HCT116 (cell line): ENCODE results near the gene HBE1. TPM values are rescaled to one million over a fixed set of nuclear protein-coding genes. Genes with fewer than 3 reads are reported as not detected.
"Not testable (repeated sequence)": the region's sequence is repeated elsewhere in the genome, so short reads cannot be mapped to it uniquely, and the experiment has no call there.

Source experiments
- ATAC-seq: fragments of 200-7000 bp; cut with Tn5 transposase; 2 replicates; pipeline ENCODE4 v1.9.1; 2020; ENCODE audit warnings: mild to moderate bottlenecking, moderate library complexity
- BruUV-seq: library from RNA; stranded (reverse); fragments of 400-500 nt; replicated peaks from 2 replicates; lab custom pipeline; 2021; lab: Mats Ljungman, UMichigan
- CTCF ChIA-PET: fragments of 300-600 bp; sonication (Branson Sonifier 250); formaldehyde crosslinking; loops from one replicate; lab custom pipeline; 2021; ENCODE audit warnings: antibody characterized with exemption; lab: Charles Lee
- POLR2A ChIA-PET: fragments of 300-600, 350-600 bp; sonication (Branson Sonifier 250); formaldehyde crosslinking; loops from one replicate; lab custom pipeline; 2021; ENCODE audit warnings: antibody characterized with exemption; lab: Charles Lee
- RAD21 ChIA-PET, 2 experiments: fragments of 300-600 bp; sonication (Branson Sonifier 250); formaldehyde crosslinking; loops; one replicate each; lab custom pipeline; 2023; ENCODE audit warnings: low total read pairs in 2 of 2; ENCODE audit not compliant: uncharacterized antibody in 2 of 2, unreplicated experiment in 2 of 2, low non-redundant PET in 1 of 2; lab: Charles Lee
- DNase-seq: peaks from one replicate; pipeline ENCODE4 v3.0.0-alpha.2; 2010; ENCODE audit warnings: low read depth, low spot score
- H2AFZ ChIP-seq: fragments of 200-600 bp; shearing (Covaris generic), sonication (generic); 2 replicates; pipeline ENCODE4 v1.6.1; 2017; ENCODE audit warnings: low read depth, mixed run types, mixed read lengths, antibody characterized with exemption, low read length; ENCODE audit not compliant: poor library complexity, severe bottlenecking
- H3K27ac ChIP-seq: 2 replicates; pipeline ENCODE4 v1.5.1; 2012; ENCODE audit warnings: low read depth, low read length
- H3K27me3 ChIP-seq: fragments of 200-600 bp; sonication (generic); 2 replicates; pipeline ENCODE4 v1.6.1; 2016; ENCODE audit warnings: mixed run types, low read length, mixed read lengths; ENCODE audit not compliant: insufficient read depth
- H3K36me3 ChIP-seq, 2 experiments: fragments of 200-500 bp in 1 of 2; fragments of 200-600 bp in 1 of 2; sonication (Bioruptor generic) in 1 of 2; sonication (generic) in 1 of 2; 2 replicates each; pipeline versions ENCODE4 v1.5.1 to v1.6.1; 2014 to 2016; ENCODE audit warnings: low read length in 2 of 2, inconsistent platforms in 1 of 2, mixed read lengths in 1 of 2, mixed run types in 1 of 2; ENCODE audit not compliant: insufficient read depth in 2 of 2, control insufficient read depth in 1 of 2
- H3K4me1 ChIP-seq, 2 experiments: fragments of 200-600 bp in 1 of 2; sonication (generic) in 1 of 2; 2 replicates each; pipeline versions ENCODE4 v1.5.1 to v1.6.1; 2012 to 2017; ENCODE audit warnings: low read length in 2 of 2, inconsistent platforms in 1 of 2, mild to moderate bottlenecking in 1 of 2, mixed read lengths in 1 of 2, mixed run types in 1 of 2, moderate library complexity in 1 of 2; ENCODE audit not compliant: insufficient read depth in 2 of 2, control insufficient read depth in 1 of 2
- H3K4me2 ChIP-seq: fragments of 200-600 bp; sonication (generic); 2 replicates; pipeline ENCODE4 v1.6.1; 2017; ENCODE audit warnings: mixed run types, low read length, mixed read lengths
- H3K4me3 ChIP-seq, 2 experiments: fragments of 200-600 bp in 1 of 2; sonication (generic) in 1 of 2; replicated peaks in 1 of 2; 2 replicates each; pipeline ENCODE4 v1.5.1; 2011 to 2016; ENCODE audit warnings: low read length in 2 of 2, control low read depth in 1 of 2, low read depth in 1 of 2, mild to moderate bottlenecking in 1 of 2, mixed read lengths in 1 of 2, mixed run types in 1 of 2
- H3K79me2 ChIP-seq: fragments of 200-600 bp; sonication (generic); 2 replicates; pipeline ENCODE4 v1.6.1; 2017; ENCODE audit warnings: mild to moderate bottlenecking, mixed run types, low read length, moderate library complexity, mixed read lengths; ENCODE audit not compliant: insufficient read depth
- H3K9ac ChIP-seq: fragments of 200-600 bp; sonication (generic); 2 replicates; pipeline ENCODE4 v1.6.1; 2016; ENCODE audit warnings: low read length, mixed read lengths
- H3K9me2 ChIP-seq: fragments of 200-600 bp; sonication (generic), shearing (Covaris generic); 2 replicates; pipeline ENCODE4 v1.6.1; 2017; ENCODE audit warnings: mixed run types, mild to moderate bottlenecking, moderate library complexity; ENCODE audit not compliant: insufficient read depth
- H3K9me3 ChIP-seq, 2 experiments: fragments of 200-500 bp in 1 of 2; fragments of 200-600 bp in 1 of 2; sonication (Bioruptor generic) in 1 of 2; sonication (generic) in 1 of 2; 2 replicates each; pipeline ENCODE4 v1.6.1; 2014 to 2017; ENCODE audit warnings: low read length in 2 of 2, mixed read lengths in 2 of 2, inconsistent platforms in 1 of 2, low read depth in 1 of 2, mild to moderate bottlenecking in 1 of 2, mixed run types in 1 of 2, moderate library complexity in 1 of 2; ENCODE audit not compliant: control insufficient read depth in 1 of 2, insufficient read depth in 1 of 2
- H4K20me1 ChIP-seq: fragments of 200-600 bp; sonication (generic), shearing (Covaris generic); 2 replicates; pipeline ENCODE4 v1.6.1; 2017; ENCODE audit warnings: mixed run types, mild to moderate bottlenecking, moderate library complexity; ENCODE audit not compliant: insufficient read depth
- ATF3 ChIP-seq: IDR thresholded peaks from 2 replicates; pipeline ENCODE4 v1.6.1; 2012
- EGR1 ChIP-seq: IDR thresholded peaks from 2 replicates; pipeline ENCODE4 v1.6.1; 2012; ENCODE audit warnings: low read depth
- ELF1 ChIP-seq: IDR thresholded peaks from 2 replicates; pipeline ENCODE4 v1.6.1; 2012; ENCODE audit warnings: low read depth, borderline replicate concordance
- YY1 ChIP-seq: IDR thresholded peaks from 2 replicates; pipeline ENCODE4 v1.6.1; 2011; ENCODE audit warnings: low read length, low read depth, moderate library complexity, mild to moderate bottlenecking; ENCODE audit not compliant: insufficient replicate concordance; ENCODE audit errors: extremely low read depth
- ZNF274 ChIP-seq: fragments of 200-500 bp; sonication (Bioruptor generic); IDR thresholded peaks from 2 replicates; pipeline ENCODE4 v1.6.1; 2014; ENCODE audit warnings: mild to moderate bottlenecking, low read depth, low read length, inconsistent platforms
- intact Hi-C: fragments of 100-400 bp; cut with micrococcal nuclease; formaldehyde crosslinking; loops from 2 replicates; pipeline ENCODE4 v1.10.0; 2022
- total RNA-seq: library from RNA; stranded (reverse); gene quantifications from one replicate; pipeline ENCODE4 v1.2.1, GENCODE V29; 2021; ENCODE audit not compliant: unreplicated experiment

Gene HBE1
- total RNA-seq, 1 experiment from 2014 or later: 212 TPM

GRCh38 chr11:5297721-5298323 lies 28.1 kb upstream of the HBE1 start:
- intact Hi-C loops: no loop called here
- CTCF ChIA-PET: no interaction called here

GRCh38 chr11:5294342-5294995 lies 24.7 kb upstream of the HBE1 start:
- H3K9me2 ChIP-seq, RAD21 ChIA-PET, H3K4me2 ChIP-seq, H3K27ac ChIP-seq, H3K27me3 ChIP-seq, H3K79me2 ChIP-seq, DNase-seq, POLR2A ChIA-PET, ATAC-seq, H3K4me3 ChIP-seq, H2AFZ ChIP-seq, CTCF ChIA-PET, BruUV-seq, H3K36me3 ChIP-seq, H4K20me1 ChIP-seq, H3K9ac ChIP-seq, H3K9me3 ChIP-seq, H3K4me1 ChIP-seq: not testable (repeated sequence)
- intact Hi-C loops: loop anchor here (5.0 kb wide), 3 partner anchors 172 to 667 kb away; partner anchors contain the start of gene OR52N2

More at GRCh38 chr11:5297721-5298323, 28.1 kb upstream of the HBE1 start:
- ATAC-seq (no peak), DNase-seq (no peak)
- TF ChIP-seq ZNF274: no peak
- TF ChIP-seq YY1: no peak
- no peak for TF ChIP-seq ELF1
- no peak for TF ChIP-seq EGR1
- no peak for TF ChIP-seq ATF3
- Histone ChIP-seq H4K20me1 (no peaks in the 10 kb centered on the region; the same call in 1 of the 2 replicates), H3K4me3 (no peak overlapping the region), H3K4me1 (no peaks in the 10 kb centered on the region), H3K9ac (no peak overlapping the region), H3K9me3 (no peaks in the 10 kb centered on the region), H3K27ac (no peak overlapping the region), H2AFZ (no peak overlapping the region), H3K9me2 (no peaks in the 10 kb centered on the region), H3K36me3 (peaks cover 0 to 25% of the 10 kb centered on the region in 2 experiments; a peak in 1 of 4 replicates), H3K79me2 (no peaks in the 10 kb centered on the region), H3K4me2 (no peak overlapping the region), H3K27me3 (no peaks in the 10 kb centered on the region)
- RAD21 ChIA-PET: no interaction called here
- BruUV-seq: no TSS peak
- POLR2A ChIA-PET: no interaction called here
